ENCODE results near the gene OPCML. TPM values are rescaled to one million over a fixed set of nuclear protein-coding genes. Genes with fewer than 3 reads are reported as not detected.

Gene OPCML
- total RNA-seq, 1 donor from 2014 or later: 0.61 TPM

DNA sequence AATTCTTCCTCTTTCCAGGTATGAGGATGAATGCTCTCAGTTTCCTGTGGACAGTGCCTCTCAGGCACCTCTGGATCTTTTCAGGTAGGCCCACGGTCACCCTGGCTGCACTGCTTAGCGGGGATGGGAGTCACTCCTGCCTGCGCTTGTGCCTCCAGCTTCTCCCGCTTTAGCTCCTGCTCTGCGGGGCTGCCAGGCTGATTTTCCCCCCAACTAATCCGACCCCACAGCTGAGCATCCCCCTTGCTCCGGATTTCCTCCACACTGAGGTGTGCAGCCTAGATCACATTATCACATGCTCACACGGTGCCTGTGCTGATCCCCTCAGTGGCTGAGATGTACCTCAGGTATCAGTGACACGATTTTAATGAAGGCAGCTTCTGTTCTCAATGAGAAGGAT lies 879.1 kb downstream of the OPCML start:
- Mint-ChIP-seq H3K36me3 (ENCODE audit: unreplicated experiment) (no peaks in the 10 kb centered on the region), H3K4me3 (ENCODE audit: unreplicated experiment) (no peak overlapping the region), H3K9me3 (ENCODE audit: unreplicated experiment) (peaks cover 4% of the 10 kb centered on the region), H3K4me1 (ENCODE audit: low read depth, unreplicated experiment) (no peaks in the 10 kb centered on the region), H3K27me3 (ENCODE audit: unreplicated experiment) (peaks cover 3% of the 10 kb centered on the region), H3K27ac (ENCODE audit: unreplicated experiment) (no peak overlapping the region)
- TF ChIP-seq, protein P1, sequence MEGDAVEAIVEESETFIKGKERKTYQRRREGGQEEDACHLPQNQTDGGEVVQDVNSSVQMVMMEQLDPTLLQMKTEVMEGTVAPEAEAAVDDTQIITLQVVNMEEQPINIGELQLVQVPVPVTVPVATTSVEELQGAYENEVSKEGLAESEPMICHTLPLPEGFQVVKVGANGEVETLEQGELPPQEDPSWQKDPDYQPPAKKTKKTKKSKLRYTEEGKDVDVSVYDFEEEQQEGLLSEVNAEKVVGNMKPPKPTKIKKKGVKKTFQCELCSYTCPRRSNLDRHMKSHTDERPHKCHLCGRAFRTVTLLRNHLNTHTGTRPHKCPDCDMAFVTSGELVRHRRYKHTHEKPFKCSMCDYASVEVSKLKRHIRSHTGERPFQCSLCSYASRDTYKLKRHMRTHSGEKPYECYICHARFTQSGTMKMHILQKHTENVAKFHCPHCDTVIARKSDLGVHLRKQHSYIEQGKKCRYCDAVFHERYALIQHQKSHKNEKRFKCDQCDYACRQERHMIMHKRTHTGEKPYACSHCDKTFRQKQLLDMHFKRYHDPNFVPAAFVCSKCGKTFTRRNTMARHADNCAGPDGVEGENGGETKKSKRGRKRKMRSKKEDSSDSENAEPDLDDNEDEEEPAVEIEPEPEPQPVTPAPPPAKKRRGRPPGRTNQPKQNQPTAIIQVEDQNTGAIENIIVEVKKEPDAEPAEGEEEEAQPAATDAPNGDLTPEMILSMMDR (IDR thresholded peaks at IDR 0.05; ENCODE audit: partially characterized antibody, unreplicated experiment): no peak
- no peak for DNase-seq

DNA sequence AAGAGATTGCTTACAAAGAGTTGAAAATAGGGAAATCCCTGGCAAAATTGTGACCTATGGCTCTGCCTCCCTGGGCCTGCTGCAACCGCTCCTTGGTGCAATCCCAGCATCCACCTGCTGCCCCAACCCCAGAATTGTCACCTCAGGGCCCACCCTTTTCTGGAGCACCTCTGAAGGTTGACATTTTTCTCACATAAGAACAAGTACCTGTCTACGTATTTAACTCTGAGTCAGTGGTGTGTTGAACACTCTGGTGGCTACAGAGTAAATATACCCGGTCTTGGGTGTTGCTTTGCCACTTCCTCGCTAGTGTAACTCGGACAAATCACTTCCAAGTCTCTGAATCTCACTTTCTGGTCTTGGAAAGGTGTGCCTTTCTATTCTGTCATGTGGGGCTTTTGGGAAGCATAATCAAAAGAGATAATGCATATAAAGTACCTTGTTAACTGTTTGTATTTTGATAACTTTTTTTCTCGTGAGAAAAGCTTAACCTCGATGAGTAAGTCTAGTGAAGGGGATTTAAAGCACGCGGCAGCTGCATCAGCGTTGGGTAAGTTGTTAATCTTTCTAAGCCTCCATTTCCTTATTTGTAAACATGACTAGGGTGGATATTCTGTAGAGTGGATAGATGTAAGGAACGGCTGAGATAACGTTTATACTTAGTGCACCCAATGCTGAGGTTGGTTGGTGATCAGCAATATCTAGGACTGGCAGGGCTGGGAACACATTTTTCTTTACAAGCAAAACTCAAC lies 881.2 kb downstream of the OPCML start:
- Mint-ChIP-seq H3K4me3 (ENCODE audit: unreplicated experiment) (no peak overlapping the region), H3K9me3 (ENCODE audit: unreplicated experiment) (peaks cover 4% of the 10 kb centered on the region), H3K36me3 (ENCODE audit: unreplicated experiment) (no peaks in the 10 kb centered on the region), H3K4me1 (ENCODE audit: low read depth, unreplicated experiment) (no peaks in the 10 kb centered on the region), H3K27me3 (ENCODE audit: unreplicated experiment) (peaks cover 3% of the 10 kb centered on the region), H3K27ac (ENCODE audit: unreplicated experiment) (no peak overlapping the region)
- DNase-seq: no peak
- TF ChIP-seq, protein P1 (IDR thresholded peaks at IDR 0.05; ENCODE audit: partially characterized antibody, unreplicated experiment): no peak

DNA sequence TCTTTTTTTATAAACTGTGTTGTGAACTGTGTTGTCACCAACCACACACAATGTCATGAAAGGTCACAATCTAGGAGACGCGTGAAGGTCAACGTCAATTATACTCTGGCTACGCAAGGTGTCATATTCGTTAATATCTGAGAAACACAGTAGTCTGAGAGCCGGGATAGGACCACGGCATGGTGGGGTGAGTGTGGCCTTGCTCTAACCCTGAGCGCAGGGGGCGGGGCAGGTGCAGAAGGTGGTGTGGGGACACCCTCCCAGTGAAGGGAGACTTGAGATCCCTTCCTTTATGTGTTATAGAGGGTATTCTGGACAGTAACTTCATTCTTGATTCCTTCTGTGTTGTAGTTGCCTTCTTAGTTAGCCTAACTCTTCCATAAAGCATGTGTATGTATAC lies 883.0 kb downstream of the OPCML start:
- Mint-ChIP-seq H3K27me3 (ENCODE audit: unreplicated experiment) (peaks cover 3% of the 10 kb centered on the region), H3K4me3 (ENCODE audit: unreplicated experiment) (no peak overlapping the region)

DNA sequence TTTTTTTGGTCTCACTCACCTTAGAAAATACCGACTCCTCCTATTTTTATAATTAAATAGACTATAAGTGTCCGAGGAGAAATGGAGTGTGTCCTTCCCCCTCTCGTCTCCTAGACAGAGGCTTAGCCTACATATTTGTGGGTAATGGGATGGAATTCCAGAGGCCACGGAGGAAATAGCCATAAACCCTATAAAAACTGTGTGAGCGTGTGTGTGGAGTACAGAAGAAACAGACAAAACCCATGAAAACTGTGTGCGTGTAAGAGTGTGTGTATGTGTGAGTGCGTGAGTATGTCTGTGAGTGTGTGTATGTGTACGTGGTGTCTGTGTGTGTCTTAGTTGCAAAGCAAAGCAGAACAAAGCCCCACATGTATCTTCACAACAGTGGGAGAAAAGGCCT lies 883.5 kb downstream of the OPCML start:
- H3K27ac Mint-ChIP-seq (ENCODE audit: unreplicated experiment): no peak overlapping the region
- H3K27me3 Mint-ChIP-seq (ENCODE audit: unreplicated experiment): peaks cover 3% of the 10 kb centered on the region
- TF ChIP-seq, protein P1 (IDR thresholded peaks at IDR 0.05; ENCODE audit: partially characterized antibody, unreplicated experiment): no peak
- no peak overlapping the region for H3K4me3 Mint-ChIP-seq (ENCODE audit: unreplicated experiment)
- H3K36me3 Mint-ChIP-seq (ENCODE audit: unreplicated experiment): no peaks in the 10 kb centered on the region
- no peak for DNase-seq
- H3K4me1 Mint-ChIP-seq (ENCODE audit: low read depth, unreplicated experiment): peaks cover 5% of the 10 kb centered on the region
- H3K9me3 Mint-ChIP-seq (ENCODE audit: unreplicated experiment): no peaks in the 10 kb centered on the region

More for the DNA sequence above, 883.0 kb downstream of the OPCML start:
- Mint-ChIP-seq H3K9me3 (ENCODE audit: unreplicated experiment) (no peaks in the 10 kb centered on the region), H3K36me3 (ENCODE audit: unreplicated experiment) (no peaks in the 10 kb centered on the region), H3K4me1 (ENCODE audit: low read depth, unreplicated experiment) (peaks cover 4% of the 10 kb centered on the region), H3K27ac (ENCODE audit: unreplicated experiment) (no peak overlapping the region)
- TF ChIP-seq, protein P1 (IDR thresholded peaks at IDR 0.05; ENCODE audit: partially characterized antibody, unreplicated experiment): no peak
- DNase-seq: no peak

DNA sequence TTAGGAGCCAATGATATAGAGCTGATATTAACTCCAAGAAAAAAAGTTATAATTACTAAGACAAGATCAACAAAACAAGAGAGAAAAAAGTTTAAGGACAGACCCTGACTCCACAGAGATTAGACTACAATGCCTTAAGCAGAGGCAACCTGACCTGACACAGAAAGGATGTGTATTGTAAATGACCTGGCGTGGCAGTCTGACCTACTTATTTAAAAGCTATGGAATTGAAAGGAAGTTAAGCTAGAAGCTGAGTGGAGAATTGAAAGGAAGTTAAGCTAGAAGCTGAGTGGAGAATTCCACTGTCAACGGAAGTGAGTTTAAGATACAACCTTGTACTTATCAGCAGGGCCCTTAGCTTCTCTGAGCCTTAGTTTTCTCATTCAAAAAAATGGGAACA lies 885.4 kb downstream of the OPCML start:
- peaks cover 3% of the 10 kb centered on the region for H3K27me3 Mint-ChIP-seq (ENCODE audit: unreplicated experiment)
- no peak overlapping the region for H3K4me3 Mint-ChIP-seq (ENCODE audit: unreplicated experiment)
- no peak overlapping the region for H3K27ac Mint-ChIP-seq (ENCODE audit: unreplicated experiment)
- H3K4me1 Mint-ChIP-seq (ENCODE audit: low read depth, unreplicated experiment): peaks cover 9% of the 10 kb centered on the region
- TF ChIP-seq, protein P1 (IDR thresholded peaks at IDR 0.05; ENCODE audit: partially characterized antibody, unreplicated experiment): no peak
- H3K9me3 Mint-ChIP-seq (ENCODE audit: unreplicated experiment): no peaks in the 10 kb centered on the region
- DNase-seq: no peak
- no peaks in the 10 kb centered on the region for H3K36me3 Mint-ChIP-seq (ENCODE audit: unreplicated experiment)
